SK-N-SH treated with all-trans-retinoic acid at 6 μM for 48 hours (cell line): ENCODE data around the gene MRPL21.

Source experiments
- ATAC-seq: fragments of 200-7000 bp; cut with Tn5 transposase; 3 replicates; pipeline ENCODE4 v1.9.1; 2020; ENCODE audit warnings: mild to moderate bottlenecking, moderate library complexity
- ARNTL ChIP-seq: fragments of 450-650 bp; formaldehyde crosslinking; IDR thresholded peaks from 2 replicates; pipeline ENCODE4 v1.5.0; 2020; ENCODE audit warnings: low read depth, mild to moderate bottlenecking, moderate library complexity, borderline replicate concordance
- BACH2 ChIP-seq: fragments of 250-450 bp; sonication (Bioruptor Pico); IDR thresholded peaks from 2 replicates; pipeline ENCODE4 v1.9.0; 2021; ENCODE audit warnings: mild to moderate bottlenecking, borderline replicate concordance
- CSRNP3 ChIP-seq: fragments of 250-450 bp; sonication (Bioruptor Pico); IDR thresholded peaks from 2 replicates; pipeline ENCODE4 v1.5.1; 2021; ENCODE audit warnings: mild to moderate bottlenecking, moderate library complexity
- ESRRG ChIP-seq: fragments of 250-450 bp; sonication (Bioruptor Pico); IDR thresholded peaks from 2 replicates; pipeline ENCODE4 v1.6.1; 2021; ENCODE audit warnings: mild to moderate bottlenecking
- GLIS3 ChIP-seq: fragments of 250-450 bp; sonication (Bioruptor Pico); IDR thresholded peaks from 2 replicates; pipeline ENCODE4 v1.5.0; 2020; ENCODE audit warnings: mild to moderate bottlenecking, moderate library complexity
- OSR1 ChIP-seq: fragments of 250-450 bp; sonication (Bioruptor Pico); IDR thresholded peaks from 2 replicates; pipeline ENCODE4 v1.8.0; 2022; ENCODE audit warnings: moderate library complexity, mild to moderate bottlenecking, inconsistent platforms
- POU6F1 ChIP-seq: fragments of 250-450 bp; sonication (Bioruptor Pico); IDR thresholded peaks from 2 replicates; pipeline ENCODE4 v1.8.0; 2021; ENCODE audit warnings: low read depth, mild to moderate bottlenecking, moderate library complexity, borderline replicate concordance
- RARB ChIP-seq: fragments of 250-450 bp; sonication (Bioruptor Pico); IDR thresholded peaks from 2 replicates; pipeline ENCODE4 v1.8.0; 2021; ENCODE audit warnings: mild to moderate bottlenecking, moderate library complexity
- TCF4 ChIP-seq: fragments of 250-450 bp; sonication (Bioruptor Pico); IDR thresholded peaks from 2 replicates; pipeline ENCODE4 v1.8.0; 2021; ENCODE audit warnings: mild to moderate bottlenecking, moderate library complexity, borderline replicate concordance
- TOX ChIP-seq: fragments of 250-450 bp; sonication (Bioruptor Pico); IDR thresholded peaks from 2 replicates; pipeline ENCODE4 v1.8.0; 2021; ENCODE audit warnings: mild to moderate bottlenecking, moderate library complexity, borderline replicate concordance
- TSHZ2 ChIP-seq: fragments of 250-450 bp; sonication (Bioruptor Pico); IDR thresholded peaks from 2 replicates; pipeline ENCODE4 v1.5.0; 2020; ENCODE audit warnings: mild to moderate bottlenecking, moderate library complexity
- ZFP3 ChIP-seq: fragments of 250-450 bp; sonication (Bioruptor Pico); IDR thresholded peaks from 2 replicates; pipeline ENCODE4 v1.5.0; 2020; ENCODE audit warnings: mild to moderate bottlenecking, moderate library complexity
- ZFP30 ChIP-seq: fragments of 450-650 bp; formaldehyde crosslinking; IDR thresholded peaks from 2 replicates; pipeline ENCODE4 v1.5.0; 2022; ENCODE audit warnings: mild to moderate bottlenecking, moderate library complexity
- ZNF565 ChIP-seq: fragments of 450-650 bp; formaldehyde crosslinking; conservative IDR thresholded peaks from 2 replicates; pipeline ENCODE4 v1.5.0; 2020; ENCODE audit warnings: low read depth, mild to moderate bottlenecking, moderate library complexity

Gene MRPL21

GRCh38 chr11:68932933-68933577 lies 29.4 kb upstream of the MRPL21 start (continued):
- TF ChIP-seq TSHZ2 (no peak), ZFP30 (no peak)

DNA sequence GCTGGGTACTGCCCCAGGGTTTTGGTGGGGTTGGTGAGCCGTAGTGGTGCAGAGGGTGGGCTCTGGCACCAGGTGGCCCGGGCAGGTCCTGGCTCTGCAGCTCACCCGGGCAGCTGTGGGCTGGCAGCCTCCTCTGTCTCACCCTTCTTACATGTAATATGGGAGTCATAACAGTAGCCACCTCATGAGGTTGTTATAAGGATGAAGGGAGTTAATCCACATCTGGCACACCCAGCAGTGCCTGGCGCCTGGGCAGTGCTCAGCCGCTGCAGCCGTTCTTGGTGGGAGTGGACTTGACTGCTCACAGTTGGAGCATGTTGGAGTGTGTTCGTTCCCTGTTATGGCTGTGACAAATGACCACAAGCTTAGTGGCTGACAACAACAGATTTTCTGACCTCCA lies 28.7 kb upstream of the MRPL21 start:
- no peak for ATAC-seq
- TF ChIP-seq TSHZ2: no peak
- TF ChIP-seq ZFP3 (CRISPR knock-in tag): no peak
- no peak for TF ChIP-seq TOX (CRISPR knock-in tag)
- TF ChIP-seq ZNF565 (CRISPR knock-in tag): no peak
- TF ChIP-seq CSRNP3 (CRISPR knock-in tag): no peak
- no peak for TF ChIP-seq OSR1

DNA sequence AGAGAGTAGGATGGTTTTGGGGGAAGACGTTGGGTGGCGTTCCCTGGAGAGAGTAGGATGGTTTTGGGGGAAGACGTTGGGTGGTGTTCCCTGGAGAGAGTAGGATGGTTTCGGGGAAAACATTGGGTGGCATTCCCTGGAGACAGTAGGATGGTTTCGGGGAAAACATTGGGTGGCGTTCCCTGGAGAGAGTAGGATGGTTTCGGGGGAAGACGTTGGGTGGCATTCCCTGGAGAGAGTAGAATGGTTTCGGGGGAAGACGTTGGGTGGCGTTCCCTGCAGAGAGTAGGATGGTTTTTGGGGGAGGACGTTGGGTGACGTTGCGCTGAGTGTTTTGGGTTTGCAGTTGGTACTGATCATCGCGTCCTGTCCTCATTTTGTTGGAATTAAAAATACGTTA lies 28.3 kb upstream of the MRPL21 start:
- TF ChIP-seq BACH2 (CRISPR knock-in tag): no peak
- TF ChIP-seq ZFP30: no peak
- no peak for TF ChIP-seq POU6F1 (CRISPR knock-in tag)
- TF ChIP-seq GLIS3 (CRISPR knock-in tag): no peak
- TF ChIP-seq ESRRG (CRISPR knock-in tag): no peak
- ATAC-seq: no peak

DNA sequence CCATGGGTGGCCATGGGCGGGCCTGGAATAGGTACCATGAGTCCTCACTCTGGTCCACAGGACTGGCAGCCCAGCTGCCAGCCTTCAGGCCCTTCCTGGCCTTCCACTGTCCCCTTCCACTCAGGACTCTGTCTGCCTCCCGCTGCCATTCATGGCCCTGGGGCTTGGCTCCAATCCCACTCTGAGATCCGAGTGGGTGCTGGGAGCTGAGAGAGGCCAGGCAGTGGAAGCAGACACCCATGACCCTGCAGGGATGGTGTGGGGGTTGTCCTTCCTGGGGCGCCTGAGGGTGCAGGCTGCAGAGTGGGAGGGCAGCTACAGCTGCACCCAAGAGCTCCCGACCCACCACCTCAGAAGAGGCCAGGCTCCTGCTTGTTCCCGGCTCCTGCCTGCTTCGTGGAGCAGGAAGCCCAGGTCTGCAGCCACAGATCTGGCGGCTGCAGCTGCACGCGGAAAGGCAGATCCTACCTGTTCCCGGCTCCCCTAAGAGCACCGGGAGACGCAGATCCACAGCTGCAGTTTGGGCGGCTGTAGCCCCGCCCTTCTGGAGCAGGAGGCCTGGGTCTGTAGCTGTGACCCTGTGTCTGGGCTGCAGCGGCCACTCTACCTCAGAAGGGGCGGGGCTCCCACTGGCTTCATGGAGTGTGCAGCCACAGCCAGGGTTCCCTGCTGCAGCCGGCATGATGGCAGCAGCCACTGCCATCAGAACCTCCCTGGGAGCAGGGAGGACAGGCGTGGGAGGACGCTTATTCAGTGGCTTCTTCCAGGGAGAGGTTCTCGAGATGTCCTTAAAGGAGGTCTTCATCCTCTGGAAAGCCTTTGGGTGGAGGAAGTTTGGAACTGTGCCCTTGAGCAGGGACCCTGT lies 27.6 kb upstream of the MRPL21 start:
- TF ChIP-seq TCF4 (CRISPR knock-in tag) (no peak), ZFP30 (no peak), ZNF565 (CRISPR knock-in tag) (no peak), RARB (CRISPR knock-in tag) (no peak), POU6F1 (CRISPR knock-in tag) (no peak), OSR1 (no peak), ARNTL (CRISPR knock-in tag) (no peak), ESRRG (CRISPR knock-in tag) (no peak), TSHZ2 (no peak)
- no peak for ATAC-seq
